HepG2 (cell line): Measurements from ENCODE around the gene UBE2E1. TPM values are rescaled to one million over a fixed set of nuclear protein-coding genes. Genes with fewer than 3 reads are reported as not detected.
A peak's percentile ranks its signal among the peaks of the same experiment; 100 is the strongest.

ENCODE experiments used
- ATAC-seq: fragments of 200-7000 bp; cut with Tn5 transposase; 3 replicates; pipeline ENCODE4 v1.9.1; 2020; ENCODE audit warnings: mild to moderate bottlenecking, moderate library complexity
- BruUV-seq: library from RNA; stranded (reverse); fragments of 400-500 nt; replicated peaks from 2 replicates; lab custom pipeline; 2021; lab: Mats Ljungman, UMichigan
- CTCF ChIA-PET: fragments of 300-600 bp; formaldehyde crosslinking; extraction: SDS; loops from one replicate; lab custom pipeline; 2021; ENCODE audit warnings: low total read pairs, inconsistent platforms, low intra/inter-chr PET ratio; lab: Yijun Ruan, JAX
- POLR2A ChIA-PET: fragments of 350-600 bp; sonication (Branson Sonifier 250); formaldehyde crosslinking; loops from one replicate; lab custom pipeline; 2020; ENCODE audit warnings: antibody characterized with exemption, inconsistent platforms; lab: Yijun Ruan, JAX
- DNase-seq: peaks from one replicate; pipeline ENCODE4 v3.0.0-alpha.2; 2015; ENCODE audit warnings: low spot score
- FAIRE-seq: peaks from 3 replicates; lab custom pipeline; 2011; peaks lifted over from hg19 to GRCh38; lab: Jason Lieb, UNC
- H2AFZ ChIP-seq: one replicate; pipeline ENCODE4 v1.6.1; 2011; ENCODE audit warnings: low read length, inconsistent platforms
- H3K27ac ChIP-seq: fragments of 300-600 bp; 3 replicates; pipeline ENCODE4 v1.8.0; 2011; ENCODE audit warnings: mixed run types, mild to moderate bottlenecking, mixed read lengths, low read length, inconsistent platforms; ENCODE audit not compliant: insufficient read depth; ENCODE audit errors: extremely low read length
- H3K27me3 ChIP-seq, 2 experiments: fragments of 200-600 bp in 1 of 2; 2 replicates in 1 of 2; 3 replicates in 1 of 2; pipeline versions ENCODE4 v1.6.0 to v1.8.0; 2011; ENCODE audit warnings: low read length in 2 of 2, mild to moderate bottlenecking in 2 of 2, moderate library complexity in 2 of 2, inconsistent platforms in 1 of 2; ENCODE audit not compliant: insufficient read depth in 2 of 2, control insufficient read depth in 1 of 2
- H3K36me3 ChIP-seq, 2 experiments: fragments of 200-600 bp in 1 of 2; replicated peaks in 1 of 2; 2 replicates in 1 of 2; 3 replicates in 1 of 2; pipeline versions ENCODE4 v1.5.1 to v1.8.0; 2011; ENCODE audit warnings: low read length in 2 of 2, inconsistent platforms in 1 of 2; ENCODE audit not compliant: insufficient read depth in 2 of 2, control insufficient read depth in 1 of 2
- H3K4me1 ChIP-seq: 2 replicates; pipeline ENCODE4 v1.5.1; 2012; ENCODE audit warnings: low read length, inconsistent platforms; ENCODE audit not compliant: insufficient read depth
- H3K4me2 ChIP-seq: 2 replicates; pipeline ENCODE4 v1.6.0; 2011; ENCODE audit warnings: low read depth, low read length, inconsistent platforms
- H3K4me3 ChIP-seq, 3 experiments: fragments of 200-600 bp in 1 of 3; sonication (generic), shearing (Covaris generic) in 1 of 3; replicated peaks in 1 of 3; 2 replicates each; pipeline ENCODE4 v1.5.1; 2011 to 2016; ENCODE audit warnings: low read length in 3 of 3, inconsistent platforms in 2 of 3, low read depth in 2 of 3, mild to moderate bottlenecking in 2 of 3, control low read depth in 1 of 3, mixed read lengths in 1 of 3; ENCODE audit not compliant: insufficient read depth in 1 of 3
- H3K79me2 ChIP-seq: one replicate; pipeline ENCODE4 v1.6.1; 2011; ENCODE audit warnings: low read length, inconsistent platforms; ENCODE audit not compliant: insufficient read depth
- H3K9ac ChIP-seq: 2 replicates; pipeline ENCODE4 v1.6.0; 2011; ENCODE audit warnings: mild to moderate bottlenecking, low read depth, low read length, inconsistent platforms; ENCODE audit not compliant: insufficient read depth
- H3K9me3 ChIP-seq: 2 replicates; pipeline ENCODE4 v1.5.1; 2012; ENCODE audit warnings: mild to moderate bottlenecking, low read length
- H4K20me1 ChIP-seq: 2 replicates; pipeline ENCODE4 v1.6.0; 2011; ENCODE audit warnings: inconsistent platforms, mild to moderate bottlenecking, low read length, moderate library complexity; ENCODE audit not compliant: insufficient read depth
- AGO2 ChIP-seq: fragments of 200-400 bp; formaldehyde crosslinking; optimal IDR thresholded peaks from 2 replicates; pipeline ENCODE3; 2017; ENCODE audit warnings: mild to moderate bottlenecking, low read depth, low read length, moderate library complexity
- EZH2 ChIP-seq: conservative IDR thresholded peaks from 2 replicates; pipeline ENCODE4 v1.6.1; 2012; ENCODE audit warnings: mild to moderate bottlenecking, low read depth, low read length, moderate library complexity
- FOXP1 ChIP-seq, 2 experiments: fragments of 450-650 bp in 1 of 2; IDR thresholded peaks; 2 replicates each; pipeline ENCODE4 v1.6.1; 2017 to 2018; ENCODE audit warnings: antibody characterized with exemption in 1 of 2
- KDM4B ChIP-seq: sonication (generic); formaldehyde crosslinking; IDR thresholded peaks from 2 replicates; pipeline ENCODE4 v1.4.0; 2020; ENCODE audit warnings: missing genetic modification reagents
- NR2F6 ChIP-seq, 2 experiments: IDR thresholded peaks; 2 replicates each; pipeline ENCODE4 v1.6.1; 2016; ENCODE audit warnings: antibody characterized with exemption in 1 of 2, mild to moderate bottlenecking in 1 of 2
- POLR2A ChIP-seq, 2 experiments: IDR thresholded peaks; 2 replicates each; pipeline ENCODE4 v1.6.1; 2011; ENCODE audit warnings: low read depth in 2 of 2, low read length in 2 of 2, mild to moderate bottlenecking in 1 of 2, moderate library complexity in 1 of 2; ENCODE audit not compliant: insufficient read depth in 1 of 2
- POLR2AphosphoS5 ChIP-seq: IDR thresholded peaks from 2 replicates; pipeline ENCODE4 v1.6.1; 2012; ENCODE audit warnings: low read depth, low read length
- POLR2G ChIP-seq: fragments of 200-400 bp; formaldehyde crosslinking; IDR thresholded peaks from 2 replicates; pipeline ENCODE4 v1.6.1; 2018; ENCODE audit warnings: mild to moderate bottlenecking, low read depth, low read length, moderate library complexity
- RBM22 ChIP-seq: fragments of 200-400 bp; formaldehyde crosslinking; optimal IDR thresholded peaks from 2 replicates; pipeline ENCODE3; 2017; ENCODE audit warnings: mild to moderate bottlenecking, low read length, moderate library complexity
- SP1 ChIP-seq, 2 experiments: fragments of 450-650 bp in 1 of 2; sonication (generic) in 1 of 2; formaldehyde crosslinking in 1 of 2; IDR thresholded peaks; 2 replicates each; pipeline versions ENCODE4 v1.4.0 to v1.6.1; 2016 to 2020; ENCODE audit warnings: missing genetic modification reagents in 1 of 2
- SSRP1 ChIP-seq: IDR thresholded peaks from 2 replicates; pipeline ENCODE4 v1.6.1; 2016; ENCODE audit warnings: control low read depth
- TOE1 ChIP-seq: sonication (generic); formaldehyde crosslinking; IDR thresholded peaks from 2 replicates; pipeline ENCODE4 v1.4.0; 2020; ENCODE audit warnings: mild to moderate bottlenecking, missing genetic modification reagents
- ZC3H13 ChIP-seq: sonication (generic); formaldehyde crosslinking; IDR thresholded peaks from 2 replicates; pipeline ENCODE4 v1.8.1; 2023; ENCODE audit warnings: mild to moderate bottlenecking, missing genetic modification reagents, moderate library complexity
- ZNF121 ChIP-seq: sonication (generic); formaldehyde crosslinking; IDR thresholded peaks from 2 replicates; pipeline ENCODE4 v1.5.0; 2020; ENCODE audit warnings: mild to moderate bottlenecking, missing genetic modification reagents
- ZNF383 ChIP-seq: sonication (generic); formaldehyde crosslinking; IDR thresholded peaks from 2 replicates; pipeline ENCODE4 v1.4.0; 2020; ENCODE audit warnings: missing genetic modification reagents, mild to moderate bottlenecking, borderline replicate concordance
- ZNF619 ChIP-seq: sonication (generic); formaldehyde crosslinking; IDR thresholded peaks from 2 replicates; pipeline ENCODE4 v1.4.0; 2020; ENCODE audit warnings: mild to moderate bottlenecking, missing genetic modification reagents
- ZNF841 ChIP-seq: sonication (generic); formaldehyde crosslinking; IDR thresholded peaks from 2 replicates; pipeline ENCODE4 v1.8.1; 2023; ENCODE audit warnings: missing genetic modification reagents, borderline replicate concordance
- WGBS: methylation state at CpG from one replicate; pipeline ENCODE4 v1.1.6; 2017; ENCODE audit warnings: low lambda C conversion rate; 5-methylcytosine and 5-hydroxymethylcytosine counted together
- in situ Hi-C: cut with HindIII; loops from 2 replicates; pipeline ENCODE4 v1.10.0; 2017; ENCODE audit warnings: low pct_unique_long_range_greater_than_20kb; ENCODE audit not compliant: extremely low pct_ligation_motif_present
- intact Hi-C: fragments of 100-400 bp; cut with micrococcal nuclease; formaldehyde crosslinking; loops from one replicate; pipeline ENCODE4 v1.10.0; 2022; ENCODE audit not compliant: unreplicated experiment
- polyA plus RNA-seq, 8 experiments: library from polyadenylated mRNA; depleted of rRNA in 3 of 8; stranded (reverse) in 7 of 8; unstranded in 1 of 8; fragments of >200 nt; fragmentation: Illumina TruSeq in 4 of 8; extraction: Trizol in 4 of 8; gene quantifications; 2 replicates each; pipeline versions ENCODE4 v1.2.1 to v1.2.3, GENCODE V29; 2011 to 2016; ENCODE audit warnings: low read depth in 4 of 8, missing spikeins in 1 of 8, mixed read lengths in 1 of 8; ENCODE audit not compliant: insufficient read depth in 1 of 8
- total RNA-seq, 5 experiments: library from RNA; depleted of rRNA; stranded (reverse); fragments of >200 nt; fragmentation: Illumina TruSeq; extraction: Trizol; gene quantifications; 2 replicates each; pipeline ENCODE4 v1.2.3, GENCODE V29; 2016; ENCODE audit warnings: low read depth in 1 of 5

UBE2E1 gene
- total and polyA plus RNA-seq, 2 of the 13 experiments (the other 11 are each of a cell fraction or from before 2014, with no cell fraction given) = 55.4 to 61.8 TPM

- Histone ChIP-seq H4K20me1 (peaks cover 27% of the 10 kb centered on the region), H3K9me3 (no peaks in the 10 kb centered on the region), H3K36me3 (peaks cover 4 to 9% of the 10 kb centered on the region in 2 experiments; a peak in 4 of 5 replicates), H3K4me1 (peaks cover 30% of the 10 kb centered on the region), H3K4me2 (no peak overlapping the region), H3K27ac (no peak overlapping the region), H3K9ac (no peak overlapping the region), H2AFZ (no peak overlapping the region), H3K27me3 (no peaks in the 10 kb centered on the region; a peak in 1 of 5 replicates), H3K4me3 (no peak overlapping the region), H3K79me2 (peaks cover 24% of the 10 kb centered on the region)
- ChIA-PET POLR2A (interaction anchor here (0.7 to 1.1 kb wide), 2 partner anchors 22 to 35 kb away, joined by 3 to 4 read pairs; no protein-coding TSS in a partner anchor), CTCF (no interaction called here)
- DNase-seq = no peak
- ATAC-seq = no peak
- no TSS peak for BruUV-seq
- TF ChIP-seq POLR2A (IDR thresholded peaks at IDR 0.05; ENCODE audit: insufficient read depth in 1 of 2, low read depth in 2 of 2, low read length in 2 of 2) (peak; percentile 51 to 61; a peak in 3 of 4 replicates), ZNF841 (CRISPR knock-in tag) (no peak), ZC3H13 (CRISPR knock-in tag) (0 out of 2 replicates have a peak, but pooled peaks have one; percentile 51), AGO2 (peak; percentile 34), TOE1 (no peak), ZNF121 (CRISPR knock-in tag) (peak; percentile 77), ZNF619 (no peak), POLR2AphosphoS5 (peak; percentile 54; the same call in 1 of the 2 replicates), KDM4B (CRISPR knock-in tag) (no peak), FOXP1 (IDR thresholded peaks at IDR 0.05) (no peak), FOXP1 (CRISPR knock-in tag; IDR thresholded peaks at IDR 0.05) (no peak), RBM22 (peak; percentile 94), NR2F6 (IDR thresholded peaks at IDR 0.05) (0 out of 2 replicates have a peak, but pooled peaks have one; percentile 14), NR2F6 (CRISPR knock-in tag; IDR thresholded peaks at IDR 0.05) (no peak), SP1 (IDR thresholded peaks at IDR 0.05) (no peak), SP1 (CRISPR knock-in tag; IDR thresholded peaks at IDR 0.05) (no peak), POLR2G (peak; percentile 74), SSRP1 (CRISPR knock-in tag) (0 out of 2 replicates have a peak, but pooled peaks have one; percentile 35), ZNF383 (CRISPR knock-in tag) (no peak), EZH2 (no peak)
- 86% methylated on average over 3 of the region's 3 CpGs for WGBS
- in situ Hi-C loops = no loop called here
- FAIRE-seq = no peak
- intact Hi-C loops = no loop called here
Observed at GRCh38 chr3:23921052-23921511, 115.3 kb downstream of the UBE2E1 start.
